ENCODE measurements around the gene FAM120AOS. TPM values are rescaled to one million over a fixed set of nuclear protein-coding genes. Genes with fewer than 3 reads are reported as not detected.
A peak's percentile ranks its signal among the peaks of the same experiment; 100 is the strongest.

The FAM120AOS gene
- total and polyA plus RNA-seq, 2 donors from 2014 or later = 38.7 to 53.2 TPM

GRCh38 chr9:93457006-93457405, 3.6 kb upstream of the FAM120AOS start:
- no peak for TF ChIP-seq CTCF (IDR thresholded peaks at IDR 0.05; ENCODE audit: borderline replicate concordance, extremely low read depth, insufficient read depth)
- no peaks in the 10 kb centered on the region for H3K36me3 ChIP-seq (ENCODE audit: control insufficient read depth in 2 of 3, insufficient read depth in 3 of 3, low read length in 3 of 3)
- no peaks in the 10 kb centered on the region for H3K27me3 ChIP-seq (ENCODE audit: control insufficient read depth, insufficient read depth, low read length)
- no peak overlapping the region for H3K9ac ChIP-seq (ENCODE audit: low read length in 3 of 3)
- intact Hi-C loops (cut with DNase I) = no loop called here
- DNase-seq = no peak
- no peak overlapping the region for H3K4me3 ChIP-seq (ENCODE audit: low read length in 3 of 3)
- H3K4me1 ChIP-seq (ENCODE audit: control insufficient read depth in 2 of 3, insufficient read depth in 2 of 3, low read depth in 1 of 3, low read length in 3 of 3) = peaks cover 0 to 21% (median 9%) of the 10 kb centered on the region in 3 donors
- no peak overlapping the region for H3K27ac ChIP-seq (ENCODE audit: low read depth in 2 of 2, low read length in 2 of 2)
- no peaks in the 10 kb centered on the region for H3K9me3 ChIP-seq (ENCODE audit: control insufficient read depth in 2 of 3, insufficient read depth in 1 of 3, low read length in 3 of 3)
- FAIRE-seq = no peak

- no peak for TF ChIP-seq CTCF (IDR thresholded peaks at IDR 0.05; ENCODE audit: borderline replicate concordance, extremely low read depth, insufficient read depth)
- Histone ChIP-seq H3K4me1 (ENCODE audit: control insufficient read depth in 2 of 3, insufficient read depth in 2 of 3, low read depth in 1 of 3, low read length in 3 of 3) (peaks cover 0 to 21% (median 9%) of the 10 kb centered on the region in 3 donors), H3K36me3 (ENCODE audit: control insufficient read depth in 2 of 3, insufficient read depth in 3 of 3, low read length in 3 of 3) (no peaks in the 10 kb centered on the region), H3K9me3 (ENCODE audit: control insufficient read depth in 2 of 3, insufficient read depth in 1 of 3, low read length in 3 of 3) (no peaks in the 10 kb centered on the region), H3K27me3 (ENCODE audit: control insufficient read depth, insufficient read depth, low read length) (no peaks in the 10 kb centered on the region), H3K27ac (ENCODE audit: low read depth in 2 of 2, low read length in 2 of 2) (no peak overlapping the region), H3K4me3 (ENCODE audit: low read length in 3 of 3) (no peak overlapping the region), H3K9ac (ENCODE audit: low read length in 3 of 3) (no peak overlapping the region)
- intact Hi-C loops (cut with DNase I) = no loop called here
- DNase-seq (no peak), FAIRE-seq (no peak)
Measured at GRCh38 chr9:93456504-93456903, 3.1 kb upstream of the FAM120AOS start.

GRCh38 chr9:93456022-93456421, 2.6 kb upstream of the FAM120AOS start:
- Histone ChIP-seq H3K36me3 (ENCODE audit: control insufficient read depth in 2 of 3, insufficient read depth in 3 of 3, low read length in 3 of 3) (no peaks in the 10 kb centered on the region), H3K4me1 (ENCODE audit: control insufficient read depth in 2 of 3, insufficient read depth in 2 of 3, low read depth in 1 of 3, low read length in 3 of 3) (peaks cover 0 to 21% (median 9%) of the 10 kb centered on the region in 3 donors), H3K4me3 (ENCODE audit: low read length in 3 of 3) (no peak overlapping the region), H3K9ac (ENCODE audit: low read length in 3 of 3) (no peak overlapping the region), H3K27ac (ENCODE audit: low read depth in 2 of 2, low read length in 2 of 2) (no peak overlapping the region), H3K27me3 (ENCODE audit: control insufficient read depth, insufficient read depth, low read length) (no peaks in the 10 kb centered on the region), H3K9me3 (ENCODE audit: control insufficient read depth in 2 of 3, insufficient read depth in 1 of 3, low read length in 3 of 3) (no peaks in the 10 kb centered on the region)
- no peak for DNase-seq
- no peak for TF ChIP-seq CTCF (IDR thresholded peaks at IDR 0.05; ENCODE audit: borderline replicate concordance, extremely low read depth, insufficient read depth)
- FAIRE-seq = no peak
- intact Hi-C loops (cut with DNase I) = no loop called here

- peak overlapping the region; percentile 76 to 97 (median 87) for H3K9ac ChIP-seq (ENCODE audit: low read length in 3 of 3)
- TF ChIP-seq CTCF (IDR thresholded peaks at IDR 0.05; ENCODE audit: borderline replicate concordance, extremely low read depth, insufficient read depth) = no peak
- no peak for DNase-seq
- peaks cover 0 to 15% (median 5%) of the 10 kb centered on the region in 3 donors for H3K4me1 ChIP-seq (ENCODE audit: control insufficient read depth in 2 of 3, insufficient read depth in 2 of 3, low read depth in 1 of 3, low read length in 3 of 3)
- H3K9me3 ChIP-seq (ENCODE audit: control insufficient read depth in 2 of 3, insufficient read depth in 1 of 3, low read length in 3 of 3) = no peaks in the 10 kb centered on the region
- H3K27ac ChIP-seq (ENCODE audit: low read depth in 2 of 2, low read length in 2 of 2) = peak overlapping the region; percentile 88 to 89
- intact Hi-C loops (cut with DNase I) = no loop called here
- no peak for FAIRE-seq
- peaks cover 2 to 9% (median 2%) of the 10 kb centered on the region in 3 donors for H3K36me3 ChIP-seq (ENCODE audit: control insufficient read depth in 2 of 3, insufficient read depth in 3 of 3, low read length in 3 of 3)
- H3K27me3 ChIP-seq (ENCODE audit: control insufficient read depth, insufficient read depth, low read length) = no peaks in the 10 kb centered on the region
- peak overlapping the region; percentile 82 to 92 (median 85) for H3K4me3 ChIP-seq (ENCODE audit: low read length in 3 of 3)
Measured at GRCh38 chr9:93452710-93453046, 703 bp downstream of the FAM120AOS start.
